DND-41 (cell line): ENCODE measurements around the gene GPR17.

Experiments used
- ATAC-seq: fragments of 200-7000 bp; cut with Tn5 transposase; 3 replicates; pipeline ENCODE4 v1.9.1; 2021; ENCODE audit warnings: low read depth; ENCODE audit not compliant: insufficient read depth
- DNase-seq: peaks from one replicate; pipeline ENCODE4 v3.0.0-alpha.2; 2020
- H2AFZ ChIP-seq: 2 replicates; pipeline ENCODE4 v1.6.0; 2012; ENCODE audit warnings: low read depth, low read length
- H3K27ac ChIP-seq: 2 replicates; pipeline ENCODE4 v1.5.1; 2012; ENCODE audit warnings: low read length, inconsistent platforms
- H3K27me3 ChIP-seq: fragments of 200-600 bp; sonication (generic); 2 replicates; pipeline ENCODE4 v1.6.0; 2012; ENCODE audit warnings: low read length, mild to moderate bottlenecking, inconsistent platforms; ENCODE audit not compliant: insufficient read depth, poor library complexity
- H3K36me3 ChIP-seq: 2 replicates; pipeline ENCODE4 v1.5.1; 2012; ENCODE audit warnings: low read length, inconsistent platforms; ENCODE audit not compliant: insufficient read depth
- H3K4me1 ChIP-seq: 2 replicates; pipeline ENCODE4 v1.5.1; 2012; ENCODE audit warnings: mild to moderate bottlenecking, low read length; ENCODE audit not compliant: insufficient read depth
- H3K4me2 ChIP-seq: 2 replicates; pipeline ENCODE4 v1.6.0; 2012; ENCODE audit warnings: mild to moderate bottlenecking, moderate library complexity, low read length, inconsistent platforms; ENCODE audit not compliant: insufficient read depth
- H3K4me3 ChIP-seq, 2 experiments: fragments of 200-600 bp in 1 of 2; shearing (Covaris generic) in 1 of 2; 2 replicates each; pipeline ENCODE4 v1.5.1; 2012 to 2016; ENCODE audit warnings: inconsistent platforms in 2 of 2, low read length in 2 of 2, mild to moderate bottlenecking in 2 of 2, low read depth in 1 of 2, moderate library complexity in 1 of 2
- H3K79me2 ChIP-seq: 2 replicates; pipeline ENCODE4 v1.6.0; 2012; ENCODE audit warnings: low read length, inconsistent platforms; ENCODE audit not compliant: insufficient read depth
- H3K9ac ChIP-seq: 2 replicates; pipeline ENCODE4 v1.6.0; 2012; ENCODE audit warnings: low read depth, mild to moderate bottlenecking, inconsistent platforms, low read length, moderate library complexity
- H3K9me3 ChIP-seq: 2 replicates; pipeline ENCODE4 v1.5.1; 2012; ENCODE audit warnings: low read length, moderate library complexity, mild to moderate bottlenecking, inconsistent platforms; ENCODE audit not compliant: insufficient read depth, severe bottlenecking
- H4K20me1 ChIP-seq: 2 replicates; pipeline ENCODE4 v1.6.0; 2012; ENCODE audit warnings: low read length; ENCODE audit not compliant: insufficient read depth
- CTCF ChIP-seq: IDR thresholded peaks from 2 replicates; pipeline ENCODE4 v1.5.1; 2012; ENCODE audit warnings: borderline replicate concordance, low read length, moderate library complexity, mild to moderate bottlenecking; ENCODE audit not compliant: poor library complexity, severe bottlenecking; ENCODE audit errors: extremely low read depth
- EZH2 ChIP-seq: IDR thresholded peaks from 3 replicates; pipeline ENCODE4 v1.6.1; 2012; ENCODE audit warnings: borderline replicate concordance, low read depth, mild to moderate bottlenecking, moderate library complexity, low read length, inconsistent platforms; ENCODE audit not compliant: severe bottlenecking

Gene GPR17

GRCh38 chr2:127641133-127641532 is 4.8 kb upstream of the GPR17 start:
- Histone ChIP-seq H3K27ac (peak overlapping the region; percentile 97), H3K4me1 (peaks cover 85% of the 10 kb centered on the region), H3K36me3 (peaks cover 47% of the 10 kb centered on the region), H3K9ac (peak overlapping the region; percentile 86), H3K4me3 (peak overlapping the region; percentile 15 to 61; a peak in 3 of 4 replicates), H3K9me3 (no peaks in the 10 kb centered on the region), H2AFZ (0 out of 2 replicates have a peak overlapping the region, but pooled peaks have one; percentile 54), H3K27me3 (no peaks in the 10 kb centered on the region), H3K4me2 (peak overlapping the region; percentile 85), H4K20me1 (no peaks in the 10 kb centered on the region), H3K79me2 (peaks cover 55% of the 10 kb centered on the region)
- DNase-seq (peak; percentile 65), ATAC-seq (0 out of 3 replicates have a peak, but pooled peaks have one; percentile 3)
- TF ChIP-seq EZH2 (no peak), CTCF (no peak)

GRCh38 chr2:127641846-127642507 is 4.0 kb upstream of the GPR17 start:
- H3K4me3 ChIP-seq: peak overlapping the region; percentile 15 to 61; a peak in 3 of 4 replicates
- H3K9me3 ChIP-seq: no peaks in the 10 kb centered on the region
- H3K27me3 ChIP-seq: no peaks in the 10 kb centered on the region
- H3K79me2 ChIP-seq: peaks cover 49% of the 10 kb centered on the region
- no peaks in the 10 kb centered on the region for H4K20me1 ChIP-seq
- peak overlapping the region; percentile 97 for H3K27ac ChIP-seq
- DNase-seq (peak; percentile 92), ATAC-seq (peak; percentile 65)
- H2AFZ ChIP-seq: peak overlapping the region; percentile 54
- H3K36me3 ChIP-seq: peaks cover 39% of the 10 kb centered on the region
- H3K9ac ChIP-seq: peak overlapping the region; percentile 86
- H3K4me1 ChIP-seq: peaks cover 85% of the 10 kb centered on the region
- TF ChIP-seq CTCF: peak; percentile 36
- no peak for TF ChIP-seq EZH2
- peak overlapping the region; percentile 85 for H3K4me2 ChIP-seq

GRCh38 chr2:127642706-127643438 is 3.1 kb upstream of the GPR17 start:
- Histone ChIP-seq H2AFZ (no peak overlapping the region), H3K4me3 (no peak overlapping the region), H3K9ac (peak overlapping the region; percentile 86), H3K27ac (peak overlapping the region; percentile 97), H3K36me3 (peaks cover 31% of the 10 kb centered on the region), H3K9me3 (no peaks in the 10 kb centered on the region), H4K20me1 (no peaks in the 10 kb centered on the region), H3K79me2 (peaks cover 42% of the 10 kb centered on the region), H3K4me2 (peak overlapping the region; percentile 85), H3K27me3 (no peaks in the 10 kb centered on the region), H3K4me1 (peaks cover 85% of the 10 kb centered on the region)
- no peak for DNase-seq
- TF ChIP-seq CTCF (no peak), EZH2 (no peak)
- no peak for ATAC-seq
